Measurements from ENCODE around the gene DCC. TPM values are rescaled to one million over a fixed set of nuclear protein-coding genes. Genes with fewer than 3 reads are reported as not detected.

DCC gene
- total and polyA plus RNA-seq, 9 of the 15 experiments (the other 6 are each of a cell fraction or from before 2014, with no cell fraction given): not detected

DNA sequence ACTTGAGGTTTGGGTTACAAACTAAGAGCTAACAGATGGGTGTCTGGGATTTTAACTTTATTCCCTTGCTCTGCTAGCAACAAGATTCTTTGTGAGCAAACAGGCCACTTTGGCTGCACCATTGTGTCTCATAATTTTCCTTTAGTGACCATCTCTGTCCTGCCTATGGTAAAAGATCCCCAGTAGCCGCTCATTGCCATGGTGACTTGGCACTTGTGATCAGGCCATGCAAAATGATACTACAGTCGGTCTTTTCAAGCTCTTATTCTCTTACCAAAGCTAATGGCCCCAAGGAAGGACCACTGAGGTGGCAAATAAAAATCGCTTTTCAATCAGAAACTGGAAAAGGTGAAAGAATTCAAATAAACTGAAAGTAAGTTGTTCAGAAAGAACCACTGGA lies 1047.6 kb downstream of the DCC start (continued):
- TF ChIP-seq PKNOX1 (IDR thresholded peaks at IDR 0.05) (no peak), E4F1 (CRISPR knock-in tag; IDR thresholded peaks at IDR 0.05; ENCODE audit: borderline replicate concordance) (no peak), RERE (CRISPR knock-in tag; IDR thresholded peaks at IDR 0.05; ENCODE audit: borderline replicate concordance) (no peak), RCOR1 (IDR thresholded peaks at IDR 0.05; ENCODE audit: borderline replicate concordance in 1 of 2, low read depth in 2 of 2, low read length in 2 of 2) (no peak)
- TF ChIP-seq, protein P1, sequence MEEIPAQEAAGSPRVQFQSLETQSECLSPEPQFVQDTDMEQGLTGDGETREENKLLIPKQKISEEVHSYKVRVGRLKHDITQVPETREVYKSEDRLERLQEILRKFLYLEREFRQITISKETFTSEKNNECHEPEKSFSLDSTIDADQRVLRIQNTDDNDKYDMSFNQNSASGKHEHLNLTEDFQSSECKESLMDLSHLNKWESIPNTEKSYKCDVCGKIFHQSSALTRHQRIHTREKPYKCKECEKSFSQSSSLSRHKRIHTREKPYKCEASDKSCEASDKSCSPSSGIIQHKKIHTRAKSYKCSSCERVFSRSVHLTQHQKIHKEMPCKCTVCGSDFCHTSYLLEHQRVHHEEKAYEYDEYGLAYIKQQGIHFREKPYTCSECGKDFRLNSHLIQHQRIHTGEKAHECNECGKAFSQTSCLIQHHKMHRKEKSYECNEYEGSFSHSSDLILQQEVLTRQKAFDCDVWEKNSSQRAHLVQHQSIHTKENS (CRISPR knock-in tag; IDR thresholded peaks at IDR 0.05): no peak

All from K562 (cell line).